Measurements from ENCODE around the gene FGL2. TPM values are rescaled to one million over a fixed set of nuclear protein-coding genes. Genes with fewer than 3 reads are reported as not detected.
A peak's percentile ranks its signal among the peaks of the same experiment; 100 is the strongest.
"Not testable (repeated sequence)": the region's sequence is repeated elsewhere in the genome, so short reads cannot be mapped to it uniquely, and the experiment has no call there.

FGL2 gene
- total RNA-seq, 1 donor from 2014 or later = not detected

GRCh38 chr7:77157446-77157845, 42.2 kb downstream of the FGL2 start:
- no peaks in the 10 kb centered on the region for H3K27me3 Mint-ChIP-seq (ENCODE audit: low read depth)
- H3K4me1 Mint-ChIP-seq (ENCODE audit: low read depth) = peaks cover 20% of the 10 kb centered on the region
- no peak overlapping the region for H3K4me3 Mint-ChIP-seq (ENCODE audit: unreplicated experiment)
- H3K9me3 Mint-ChIP-seq (ENCODE audit: low read depth) = no peaks in the 10 kb centered on the region
- peak overlapping the region; percentile 57 for H3K27ac Mint-ChIP-seq (ENCODE audit: unreplicated experiment)
- no peaks in the 10 kb centered on the region for H3K36me3 Mint-ChIP-seq (ENCODE audit: low read depth)
- TF ChIP-seq CTCF (IDR thresholded peaks at IDR 0.05) = no peak
- no peak for DNase-seq (ENCODE audit: low spot score)

- H3K27me3 Mint-ChIP-seq (ENCODE audit: low read depth); H3K36me3 Mint-ChIP-seq (ENCODE audit: low read depth); H3K9me3 Mint-ChIP-seq (ENCODE audit: low read depth); DNase-seq (ENCODE audit: low spot score); H3K27ac Mint-ChIP-seq (ENCODE audit: unreplicated experiment); H3K4me3 Mint-ChIP-seq (ENCODE audit: unreplicated experiment): not testable (repeated sequence)
- peaks cover 24% of the 10 kb centered on the region for H3K4me1 Mint-ChIP-seq (ENCODE audit: low read depth)
Observed at GRCh38 chr7:77157034-77157433, 42.6 kb downstream of the FGL2 start.

DNA sequence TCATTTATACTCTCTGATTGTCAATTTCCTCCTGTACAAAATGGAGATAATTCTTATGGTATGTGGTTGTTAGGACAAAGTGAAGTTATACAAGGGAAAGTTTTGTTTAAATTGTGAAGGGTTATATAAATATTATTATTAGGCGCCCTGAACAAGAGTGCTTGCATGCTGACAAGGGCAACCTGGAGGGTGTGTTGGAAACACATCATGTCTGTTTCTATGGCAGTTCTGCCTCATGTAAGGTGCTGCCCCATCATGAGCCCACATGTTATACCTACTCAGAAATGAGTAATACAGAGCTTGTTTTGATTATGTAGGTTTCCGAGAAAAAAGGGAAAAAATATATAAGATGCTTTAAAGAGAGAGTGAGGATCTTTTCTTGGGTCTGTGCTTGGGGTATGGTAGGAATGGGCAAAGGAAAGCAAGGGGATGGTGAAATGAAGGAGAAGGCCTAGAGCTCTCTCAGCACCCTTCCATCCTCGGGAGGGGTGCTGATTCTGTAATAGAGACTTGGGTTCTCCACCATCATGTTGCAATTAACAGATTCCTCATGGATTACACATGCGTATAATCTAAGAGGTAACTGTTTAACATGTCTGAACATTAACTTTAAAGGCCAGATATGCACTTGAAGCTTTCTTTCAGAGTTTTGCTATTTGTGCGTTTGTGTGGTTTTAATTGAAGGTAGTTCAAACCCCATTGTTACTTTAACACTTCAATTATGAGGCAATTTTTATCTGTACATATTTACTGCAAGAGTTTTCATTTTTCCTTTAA, 43.8 kb downstream of the FGL2 start:
- not testable (repeated sequence) for H3K27me3 Mint-ChIP-seq (ENCODE audit: low read depth); H3K9me3 Mint-ChIP-seq (ENCODE audit: low read depth); H3K27ac Mint-ChIP-seq (ENCODE audit: unreplicated experiment); H3K4me3 Mint-ChIP-seq (ENCODE audit: unreplicated experiment); H3K36me3 Mint-ChIP-seq (ENCODE audit: low read depth); DNase-seq (ENCODE audit: low spot score)
- peaks cover 27% of the 10 kb centered on the region for H3K4me1 Mint-ChIP-seq (ENCODE audit: low read depth)

DNA sequence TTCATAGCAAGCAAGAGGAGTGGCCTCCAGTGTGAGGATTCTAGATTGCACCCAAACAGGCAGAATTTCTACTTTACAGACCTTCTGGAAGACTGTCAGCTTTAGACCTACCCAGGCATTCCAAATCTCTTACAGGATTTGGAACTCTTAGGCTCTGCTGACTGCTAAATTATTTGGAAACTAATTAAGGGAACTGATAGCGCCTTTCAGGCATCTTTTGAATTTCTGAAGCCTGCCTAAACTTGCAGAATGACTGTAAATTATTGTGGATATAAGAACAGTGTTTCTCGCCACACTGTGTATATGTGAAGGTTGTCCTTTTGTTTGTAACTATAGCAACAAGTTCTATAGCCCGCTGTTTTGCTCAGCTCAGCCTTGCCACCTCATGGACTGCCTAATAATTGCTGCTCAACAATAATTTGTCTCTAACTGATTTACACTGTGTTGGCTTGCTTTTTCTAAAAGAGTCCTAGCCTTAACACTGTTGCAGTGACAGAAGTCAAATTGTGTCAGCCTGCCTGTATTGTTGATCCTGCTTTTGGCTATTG, 44.6 kb downstream of the FGL2 start:
- not testable (repeated sequence) for H3K9me3 Mint-ChIP-seq (ENCODE audit: low read depth); H3K36me3 Mint-ChIP-seq (ENCODE audit: low read depth); DNase-seq (ENCODE audit: low spot score); H3K27me3 Mint-ChIP-seq (ENCODE audit: low read depth); H3K4me3 Mint-ChIP-seq (ENCODE audit: unreplicated experiment); H3K27ac Mint-ChIP-seq (ENCODE audit: unreplicated experiment)
- peaks cover 27% of the 10 kb centered on the region for H3K4me1 Mint-ChIP-seq (ENCODE audit: low read depth)

DNA sequence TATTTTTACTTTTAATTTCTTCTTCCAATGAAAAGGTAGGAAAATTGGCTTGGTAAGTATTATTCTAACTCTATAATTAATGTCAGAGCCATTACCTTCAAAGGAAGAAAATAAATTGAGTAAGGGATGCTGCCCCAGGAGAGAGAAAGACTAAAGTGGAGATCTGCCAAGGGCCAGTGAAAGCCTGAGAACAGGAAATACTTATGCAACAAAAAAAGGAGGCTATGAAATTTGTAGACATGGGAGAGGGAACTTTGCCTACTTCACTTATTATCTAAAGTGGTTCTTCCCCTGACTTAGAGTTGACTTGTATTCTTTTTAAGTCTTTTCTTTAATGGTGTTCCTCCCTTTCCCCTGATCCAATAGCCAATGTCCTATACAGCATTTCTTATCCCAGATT, 47.4 kb downstream of the FGL2 start:
- not testable (repeated sequence) for H3K4me3 Mint-ChIP-seq (ENCODE audit: unreplicated experiment); H3K27me3 Mint-ChIP-seq (ENCODE audit: low read depth); DNase-seq (ENCODE audit: low spot score); H3K36me3 Mint-ChIP-seq (ENCODE audit: low read depth); H3K27ac Mint-ChIP-seq (ENCODE audit: unreplicated experiment)
- Mint-ChIP-seq H3K9me3 (ENCODE audit: low read depth) (peaks cover 15% of the 10 kb centered on the region), H3K4me1 (ENCODE audit: low read depth) (peaks cover 20% of the 10 kb centered on the region)

Other genes starting within 250 kb of the FGL2 start
- not detected in 3 replicates for gene SPDYE17, start 167.5 kb downstream of the FGL2 start, total RNA-seq
- gene SPDYE18, start 137.3 kb downstream of the FGL2 start, total RNA-seq = 0.20 TPM in 1 of 3 replicates, not detected in the others
- gene CCDC146, start 77.2 kb downstream of the FGL2 start, total RNA-seq = 3.0 to 5.1 TPM (median 3.1 TPM) in 3 replicates
- 0.58 to 3.1 TPM (median 1.9 TPM) in 3 replicates for gene GSAP, start 216.5 kb upstream of the FGL2 start, total RNA-seq

Measured in chondrocyte (in vitro differentiated cells).